Nephron progenitor cell (in vitro differentiated cells): ENCODE results near the gene ADIRF.

Experiments
- DNase-seq: peaks from one replicate; pipeline ENCODE4 v3.0.0; 2021
- H3K27ac Mint-ChIP-seq: 2 replicates; pipeline ENCODE4 v1.8.0; 2021; ENCODE audit warnings: mild to moderate bottlenecking, moderate library complexity, mixed read lengths
- H3K27me3 Mint-ChIP-seq: 2 replicates; pipeline ENCODE4 v1.8.0; 2021; ENCODE audit warnings: mild to moderate bottlenecking, low read depth, mixed read lengths; ENCODE audit not compliant: poor library complexity
- H3K36me3 Mint-ChIP-seq: 2 replicates; pipeline ENCODE4 v1.8.0; 2021; ENCODE audit warnings: low read depth, mixed read lengths
- H3K4me1 Mint-ChIP-seq: 2 replicates; pipeline ENCODE4 v1.8.0; 2021; ENCODE audit warnings: mixed read lengths
- H3K4me3 Mint-ChIP-seq: 2 replicates; pipeline ENCODE4 v1.8.0; 2021; ENCODE audit warnings: mild to moderate bottlenecking, moderate library complexity, mixed read lengths
- H3K9me3 Mint-ChIP-seq: 2 replicates; pipeline ENCODE4 v1.8.0; 2021; ENCODE audit warnings: mild to moderate bottlenecking, moderate library complexity, mixed read lengths
- TF ChIP-seq, protein P1 (sequence below): fragments of 200-600 bp; sonication (generic); IDR thresholded peaks from 2 replicates; pipeline ENCODE4 v1.5.0; 2021; ENCODE audit warnings: antibody characterized with exemption

ADIRF gene

DNA sequence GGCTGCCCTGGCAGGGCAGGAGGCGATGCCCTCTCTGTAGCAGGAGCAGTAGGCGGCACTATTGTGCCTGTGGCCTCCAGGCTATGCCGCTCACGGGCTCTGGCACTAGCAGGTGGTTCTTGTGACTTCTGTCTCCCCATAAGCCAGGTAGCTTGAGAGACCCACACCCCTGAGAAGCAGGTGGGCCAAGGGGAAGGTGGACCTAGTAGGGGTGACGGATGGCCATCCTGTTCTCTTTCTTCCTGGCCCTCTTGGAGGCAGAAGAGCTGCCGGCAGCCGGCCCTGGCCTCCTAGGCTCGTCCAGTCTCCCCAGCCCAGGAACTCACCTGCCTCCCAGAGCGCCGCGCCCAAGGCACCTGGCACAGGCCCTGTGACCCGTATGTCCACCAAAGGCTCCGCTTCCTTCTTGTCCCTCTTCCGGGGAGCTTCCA lies 26.3 kb upstream of the ADIRF start:
- Mint-ChIP-seq H3K4me1 (peaks cover 35% of the 10 kb centered on the region), H3K9me3 (peaks cover 3% of the 10 kb centered on the region), H3K27me3 (peaks cover 5% of the 10 kb centered on the region), H3K4me3 (no peak overlapping the region), H3K27ac (no peak overlapping the region), H3K36me3 (peaks cover 7% of the 10 kb centered on the region)
- no peak for DNase-seq
- TF ChIP-seq, protein P1, sequence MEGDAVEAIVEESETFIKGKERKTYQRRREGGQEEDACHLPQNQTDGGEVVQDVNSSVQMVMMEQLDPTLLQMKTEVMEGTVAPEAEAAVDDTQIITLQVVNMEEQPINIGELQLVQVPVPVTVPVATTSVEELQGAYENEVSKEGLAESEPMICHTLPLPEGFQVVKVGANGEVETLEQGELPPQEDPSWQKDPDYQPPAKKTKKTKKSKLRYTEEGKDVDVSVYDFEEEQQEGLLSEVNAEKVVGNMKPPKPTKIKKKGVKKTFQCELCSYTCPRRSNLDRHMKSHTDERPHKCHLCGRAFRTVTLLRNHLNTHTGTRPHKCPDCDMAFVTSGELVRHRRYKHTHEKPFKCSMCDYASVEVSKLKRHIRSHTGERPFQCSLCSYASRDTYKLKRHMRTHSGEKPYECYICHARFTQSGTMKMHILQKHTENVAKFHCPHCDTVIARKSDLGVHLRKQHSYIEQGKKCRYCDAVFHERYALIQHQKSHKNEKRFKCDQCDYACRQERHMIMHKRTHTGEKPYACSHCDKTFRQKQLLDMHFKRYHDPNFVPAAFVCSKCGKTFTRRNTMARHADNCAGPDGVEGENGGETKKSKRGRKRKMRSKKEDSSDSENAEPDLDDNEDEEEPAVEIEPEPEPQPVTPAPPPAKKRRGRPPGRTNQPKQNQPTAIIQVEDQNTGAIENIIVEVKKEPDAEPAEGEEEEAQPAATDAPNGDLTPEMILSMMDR: no peak

DNA sequence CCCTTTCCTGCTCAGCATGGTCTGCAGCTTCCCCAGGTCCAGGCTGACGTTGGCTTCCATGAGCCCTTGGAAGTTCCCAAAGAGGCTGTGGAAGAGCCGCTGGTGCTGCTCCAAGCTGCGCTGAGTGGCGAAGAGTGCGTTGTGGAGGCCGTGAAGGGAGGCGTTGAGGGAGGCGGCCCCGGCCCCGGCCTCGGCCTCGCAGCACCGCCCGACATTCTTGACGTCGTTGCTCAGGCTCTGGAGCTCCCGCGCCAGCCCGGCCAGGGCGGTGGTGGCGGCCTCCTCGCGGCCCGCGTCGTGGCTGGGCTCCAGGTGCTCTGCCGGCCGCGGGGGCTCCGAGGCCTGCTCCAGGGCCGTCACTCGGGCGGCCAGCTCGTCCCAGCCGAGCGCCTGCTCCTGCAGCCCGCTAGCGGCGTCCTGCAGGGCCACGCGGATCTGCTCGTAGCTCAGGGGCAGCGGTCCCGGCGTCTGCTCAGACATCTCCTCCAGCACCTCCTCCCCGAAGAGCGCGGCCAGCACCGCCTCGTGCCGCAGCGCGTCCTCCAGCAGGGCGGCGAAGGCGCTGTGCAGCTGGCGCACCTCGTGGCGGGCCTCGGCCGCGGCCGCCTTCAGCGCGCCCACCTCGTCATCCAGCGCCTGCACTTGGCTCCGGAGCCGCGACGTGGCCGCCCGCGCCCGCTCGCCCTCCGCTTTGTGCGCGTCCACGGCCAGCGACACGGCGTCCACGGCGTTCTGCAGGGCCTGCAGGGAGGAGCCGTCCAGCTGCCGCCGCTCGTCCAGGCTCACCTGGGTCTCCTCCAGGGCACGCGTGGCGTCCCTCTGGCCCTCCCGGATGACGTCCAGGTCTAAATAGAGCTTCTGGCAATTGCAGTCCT lies 25.6 kb upstream of the ADIRF start:
- Mint-ChIP-seq H3K36me3 (peaks cover 7% of the 10 kb centered on the region), H3K27ac (no peak overlapping the region), H3K4me1 (peaks cover 38% of the 10 kb centered on the region), H3K4me3 (no peak overlapping the region), H3K27me3 (peaks cover 3% of the 10 kb centered on the region), H3K9me3 (peaks cover 3% of the 10 kb centered on the region)
- DNase-seq: no peak
- TF ChIP-seq, protein P1: no peak

DNA sequence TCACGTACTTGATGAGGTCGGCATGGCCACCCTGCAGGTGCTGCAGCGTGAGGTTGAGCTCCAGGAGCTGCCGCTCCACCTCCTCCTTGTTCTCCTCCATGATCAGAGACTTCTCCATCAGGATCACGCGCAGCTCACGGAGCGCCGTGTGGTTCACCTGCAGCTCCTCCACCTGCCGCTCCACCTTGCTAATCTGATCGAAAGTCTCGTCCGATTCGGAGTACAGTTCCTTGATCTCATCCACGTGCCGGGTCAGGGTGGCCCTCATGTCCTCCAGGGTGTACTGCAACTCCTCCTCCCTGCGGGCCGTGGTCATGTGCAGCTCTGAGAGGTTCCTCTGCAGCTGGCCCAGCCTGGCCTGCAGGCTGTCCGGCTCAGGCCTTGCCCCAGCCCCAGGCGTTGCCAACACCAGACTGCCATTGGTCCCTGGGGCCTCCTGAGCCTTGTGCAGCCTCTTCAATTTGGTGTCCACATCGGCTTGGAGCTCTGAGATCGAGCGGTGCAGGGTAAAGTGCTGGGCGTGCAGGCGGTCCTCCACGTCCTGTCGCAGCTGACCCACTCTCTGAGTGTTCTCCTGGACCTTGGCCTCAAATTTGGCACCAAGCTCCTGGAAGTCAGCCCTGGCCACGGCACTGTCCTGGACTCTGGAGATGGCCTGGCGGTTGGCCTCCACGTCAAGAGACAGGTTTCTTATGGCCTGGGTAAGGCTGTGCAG lies 24.8 kb upstream of the ADIRF start:
- Mint-ChIP-seq H3K36me3 (peaks cover 11% of the 10 kb centered on the region), H3K27ac (no peak overlapping the region), H3K4me1 (peaks cover 38% of the 10 kb centered on the region), H3K4me3 (no peak overlapping the region), H3K9me3 (peaks cover 8% of the 10 kb centered on the region), H3K27me3 (peaks cover 3% of the 10 kb centered on the region)
- TF ChIP-seq, protein P1: no peak
- DNase-seq: no peak

DNA sequence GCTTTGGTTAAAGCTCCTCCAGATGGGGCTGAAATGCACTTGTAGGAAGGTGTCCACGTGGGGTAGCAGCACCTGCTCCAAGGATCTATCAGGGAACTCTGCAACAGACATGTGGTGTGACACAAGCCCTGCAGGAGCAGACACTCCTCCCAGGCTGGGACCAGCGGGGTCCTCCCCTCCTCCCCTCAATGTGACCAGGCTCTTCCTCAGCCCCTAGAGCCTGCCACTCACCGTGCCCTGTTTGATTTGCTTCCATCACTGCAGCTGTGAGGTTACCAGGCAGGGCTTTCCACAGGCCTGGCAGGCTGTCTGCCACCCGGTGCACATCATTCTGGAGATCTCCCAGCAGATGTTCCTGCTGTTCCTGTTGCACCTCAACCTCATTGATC lies 24.3 kb upstream of the ADIRF start:
- DNase-seq: no peak
- H3K36me3 Mint-ChIP-seq: peaks cover 13% of the 10 kb centered on the region
- TF ChIP-seq, protein P1: no peak
- H3K4me3 Mint-ChIP-seq: no peak overlapping the region
- H3K27ac Mint-ChIP-seq: peak overlapping the region; percentile 88
- peaks cover 38% of the 10 kb centered on the region for H3K4me1 Mint-ChIP-seq
- peaks cover 9% of the 10 kb centered on the region for H3K9me3 Mint-ChIP-seq
- peaks cover 3% of the 10 kb centered on the region for H3K27me3 Mint-ChIP-seq

DNA sequence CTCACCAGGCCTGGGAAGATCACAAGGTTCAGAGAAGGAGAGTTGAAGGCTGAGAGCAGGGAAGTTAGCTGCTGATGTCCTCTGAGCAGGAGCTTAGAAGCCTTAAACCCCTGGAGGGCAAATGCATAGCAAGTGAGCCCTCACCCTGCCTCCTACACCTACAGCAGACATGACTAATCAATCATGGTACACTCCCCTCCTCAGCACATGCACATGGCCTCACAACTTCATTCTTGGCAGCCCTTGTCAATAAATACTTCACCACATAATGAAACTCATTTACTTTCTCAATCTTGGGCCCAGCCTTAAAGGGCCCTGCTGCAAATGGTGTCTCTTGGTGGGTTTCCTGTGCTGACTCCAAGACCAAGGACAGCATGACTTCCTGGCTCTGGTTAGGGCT lies 23.8 kb upstream of the ADIRF start:
- no peak for DNase-seq
- Mint-ChIP-seq H3K27ac (peak overlapping the region; percentile 88), H3K9me3 (peaks cover 9% of the 10 kb centered on the region), H3K27me3 (peaks cover 2% of the 10 kb centered on the region), H3K4me3 (peak overlapping the region; percentile 12), H3K36me3 (peaks cover 13% of the 10 kb centered on the region), H3K4me1 (peaks cover 36% of the 10 kb centered on the region)
- TF ChIP-seq, protein P1: no peak
